ENCODE measurements around the gene IL2RA. TPM values are rescaled to one million over a fixed set of nuclear protein-coding genes. Genes with fewer than 3 reads are reported as not detected.

Gene IL2RA
- total RNA-seq, 1 donor from 2014 or later = not detected

DNA sequence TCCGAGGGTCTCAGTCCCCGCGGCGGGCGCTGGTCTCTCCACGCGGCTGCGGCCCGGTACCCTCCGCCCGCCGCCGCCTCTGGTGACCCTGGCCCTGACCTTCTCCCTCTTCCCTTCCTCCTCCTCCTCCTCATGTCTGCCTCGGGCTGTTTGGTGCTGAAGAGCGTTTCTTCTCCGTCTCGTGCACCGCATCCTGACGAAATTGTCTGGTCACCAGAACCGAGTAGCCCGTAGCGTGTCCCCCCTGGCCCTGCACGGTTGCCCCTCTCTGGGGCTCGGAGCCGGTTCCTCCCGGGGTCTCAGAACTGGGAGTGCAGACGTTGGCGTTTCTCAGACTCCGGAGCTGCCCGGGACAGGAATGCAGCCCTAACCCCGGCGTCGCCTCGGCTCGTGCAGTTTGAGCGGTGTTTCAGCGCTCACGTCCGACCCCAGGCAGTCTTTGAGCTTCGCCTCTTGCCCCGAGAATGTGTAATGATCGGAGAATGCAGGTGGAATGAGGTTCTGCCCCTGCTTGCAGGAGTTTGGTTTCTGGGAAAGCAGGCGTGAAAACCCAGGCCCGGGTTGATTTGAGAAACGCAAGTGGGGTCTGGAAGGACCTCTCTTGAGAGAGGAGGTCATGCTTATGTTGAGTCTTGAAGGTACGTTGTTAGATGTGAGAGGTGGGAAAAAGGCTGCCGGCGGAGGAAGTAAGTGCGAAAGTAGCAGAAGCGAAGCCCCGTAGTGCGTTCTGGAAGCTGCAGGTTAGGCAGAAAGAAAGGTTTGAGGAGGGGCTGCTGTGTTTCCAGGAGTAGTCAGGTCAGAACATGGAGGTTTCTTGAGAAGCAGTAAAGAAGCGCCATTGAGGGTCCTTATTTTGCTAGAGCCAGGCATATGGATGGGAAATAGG, 27.4 kb upstream of the IL2RA start:
- Mint-ChIP-seq H3K4me1 (ENCODE audit: unreplicated experiment) (peaks cover 44% of the 10 kb centered on the region), H3K27me3 (ENCODE audit: unreplicated experiment) (peaks cover 7% of the 10 kb centered on the region), H3K36me3 (ENCODE audit: low read depth, unreplicated experiment) (no peaks in the 10 kb centered on the region), H3K9me3 (ENCODE audit: unreplicated experiment) (no peaks in the 10 kb centered on the region), H3K4me3 (ENCODE audit: unreplicated experiment) (peak overlapping the region; percentile 95), H3K27ac (ENCODE audit: unreplicated experiment) (peak overlapping the region; percentile 50)
- TF ChIP-seq, protein P1, sequence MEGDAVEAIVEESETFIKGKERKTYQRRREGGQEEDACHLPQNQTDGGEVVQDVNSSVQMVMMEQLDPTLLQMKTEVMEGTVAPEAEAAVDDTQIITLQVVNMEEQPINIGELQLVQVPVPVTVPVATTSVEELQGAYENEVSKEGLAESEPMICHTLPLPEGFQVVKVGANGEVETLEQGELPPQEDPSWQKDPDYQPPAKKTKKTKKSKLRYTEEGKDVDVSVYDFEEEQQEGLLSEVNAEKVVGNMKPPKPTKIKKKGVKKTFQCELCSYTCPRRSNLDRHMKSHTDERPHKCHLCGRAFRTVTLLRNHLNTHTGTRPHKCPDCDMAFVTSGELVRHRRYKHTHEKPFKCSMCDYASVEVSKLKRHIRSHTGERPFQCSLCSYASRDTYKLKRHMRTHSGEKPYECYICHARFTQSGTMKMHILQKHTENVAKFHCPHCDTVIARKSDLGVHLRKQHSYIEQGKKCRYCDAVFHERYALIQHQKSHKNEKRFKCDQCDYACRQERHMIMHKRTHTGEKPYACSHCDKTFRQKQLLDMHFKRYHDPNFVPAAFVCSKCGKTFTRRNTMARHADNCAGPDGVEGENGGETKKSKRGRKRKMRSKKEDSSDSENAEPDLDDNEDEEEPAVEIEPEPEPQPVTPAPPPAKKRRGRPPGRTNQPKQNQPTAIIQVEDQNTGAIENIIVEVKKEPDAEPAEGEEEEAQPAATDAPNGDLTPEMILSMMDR (IDR thresholded peaks at IDR 0.05; ENCODE audit: unreplicated experiment) = no peak
- DNase-seq (ENCODE audit: low spot score) = peak; percentile 41

- Mint-ChIP-seq H3K27me3 (ENCODE audit: unreplicated experiment) (peaks cover 7% of the 10 kb centered on the region), H3K9me3 (ENCODE audit: unreplicated experiment) (no peaks in the 10 kb centered on the region), H3K36me3 (ENCODE audit: low read depth, unreplicated experiment) (no peaks in the 10 kb centered on the region), H3K4me3 (ENCODE audit: unreplicated experiment) (peak within 1 kb of the TSS; percentile 95), H3K4me1 (ENCODE audit: unreplicated experiment) (peaks cover 42% of the 10 kb centered on the region), H3K27ac (ENCODE audit: unreplicated experiment) (peak within 1 kb of the TSS; percentile 50)
- peak; percentile 95 for DNase-seq (ENCODE audit: low spot score)
- TF ChIP-seq, protein P1 (IDR thresholded peaks at IDR 0.05; ENCODE audit: unreplicated experiment) = peak; percentile 100
Measured at GRCh38 chr10:6088721-6089333, 26.7 kb upstream of the IL2RA start, which contains the start of gene RBM17. Gene RBM17 (plus strand): TSS chr10:6089034. CDS start chr10:6097066, 8,032 bp downstream.

- TF ChIP-seq, protein P1 (IDR thresholded peaks at IDR 0.05; ENCODE audit: unreplicated experiment) = no peak
- H3K4me3 Mint-ChIP-seq (ENCODE audit: unreplicated experiment) = peak overlapping the region; percentile 11
- no peaks in the 10 kb centered on the region for H3K36me3 Mint-ChIP-seq (ENCODE audit: low read depth, unreplicated experiment)
- H3K9me3 Mint-ChIP-seq (ENCODE audit: unreplicated experiment) = no peaks in the 10 kb centered on the region
- peaks cover 7% of the 10 kb centered on the region for H3K27me3 Mint-ChIP-seq (ENCODE audit: unreplicated experiment)
- peak overlapping the region; percentile 71 for H3K27ac Mint-ChIP-seq (ENCODE audit: unreplicated experiment)
- peaks cover 33% of the 10 kb centered on the region for H3K4me1 Mint-ChIP-seq (ENCODE audit: unreplicated experiment)
- peak; percentile 87 for DNase-seq (ENCODE audit: low spot score)
Measured at GRCh38 chr10:6086375-6087233, 24.4 kb upstream of the IL2RA start.

DNA sequence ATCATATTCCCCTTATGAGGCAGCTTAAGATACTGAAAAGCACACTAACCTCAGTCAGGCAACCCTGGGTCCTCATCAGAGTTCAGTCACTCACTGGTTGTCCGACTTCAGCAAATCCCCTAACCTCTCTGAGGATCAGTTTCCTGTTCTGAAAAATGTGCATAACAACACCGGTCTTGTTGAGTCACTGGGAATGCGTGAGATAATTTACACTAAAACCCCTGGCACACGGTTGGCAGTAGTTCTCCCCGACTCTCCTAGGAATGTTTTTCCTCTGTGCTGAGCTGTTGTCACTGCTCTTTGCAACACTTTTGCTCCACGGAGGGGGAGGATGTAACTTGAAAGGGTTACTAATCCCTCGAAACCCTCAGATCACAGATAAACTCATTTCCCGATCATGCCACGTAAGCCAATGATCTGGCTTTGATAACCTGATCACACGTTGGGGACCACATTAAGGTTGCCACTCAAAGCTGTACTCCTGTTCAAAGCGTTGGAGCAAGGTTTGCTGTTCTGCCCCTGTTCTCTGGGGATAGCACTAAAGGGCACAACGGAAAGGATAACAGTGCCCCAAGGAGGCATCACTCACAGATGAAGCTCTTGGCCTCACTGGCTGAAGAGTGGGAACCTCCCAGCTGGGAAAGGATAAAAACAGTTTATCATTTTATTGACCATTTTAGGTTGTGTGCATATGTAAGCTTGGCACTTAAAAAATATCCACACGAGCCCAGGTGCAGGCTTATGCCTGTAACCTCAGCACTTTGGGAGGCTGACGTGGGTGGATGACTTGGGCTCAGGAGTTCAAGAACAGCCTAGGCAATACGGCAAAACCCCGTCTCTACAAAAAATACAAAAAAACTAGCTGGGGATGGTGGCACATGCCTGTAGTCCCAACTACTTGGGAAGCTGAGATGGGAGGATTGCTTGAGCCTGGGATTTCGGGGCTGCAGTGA, 21.6 kb upstream of the IL2RA start:
- no peaks in the 10 kb centered on the region for H3K9me3 Mint-ChIP-seq (ENCODE audit: unreplicated experiment)

More for the DNA sequence above, 21.6 kb upstream of the IL2RA start:
- H3K4me1 Mint-ChIP-seq (ENCODE audit: unreplicated experiment) = peaks cover 18% of the 10 kb centered on the region
- H3K27ac Mint-ChIP-seq (ENCODE audit: unreplicated experiment) = no peak overlapping the region
- DNase-seq (ENCODE audit: low spot score) = no peak
- H3K4me3 Mint-ChIP-seq (ENCODE audit: unreplicated experiment) = no peak overlapping the region
- H3K27me3 Mint-ChIP-seq (ENCODE audit: unreplicated experiment) = peaks cover 8% of the 10 kb centered on the region
- TF ChIP-seq, protein P1 (IDR thresholded peaks at IDR 0.05; ENCODE audit: unreplicated experiment) = no peak
- no peaks in the 10 kb centered on the region for H3K36me3 Mint-ChIP-seq (ENCODE audit: low read depth, unreplicated experiment)

Measured in endothelial cell (in vitro differentiated cells).